ENCODE data around the gene AKAP8.
"Not testable (repeated sequence)": the region's sequence is repeated elsewhere in the genome, so short reads cannot be mapped to it uniquely, and the experiment has no call there.

The AKAP8 gene
- total RNA-seq, result 159 reads per million, percentile 90 among the genes with 10 or more reads in this experiment

GRCh38 chr19:15379083-15379998 is at the start of gene AKAP8:
Gene AKAP8, minus strand, starts transcription at chr19:15379787. Its CDS starts 56 bp downstream, at chr19:15379731.
- DNase-seq, result peak; percentile 95

- no peak for DNase-seq
Observed at GRCh38 chr19:15427991-15428471, 48.4 kb upstream of the AKAP8 start.

DNA sequence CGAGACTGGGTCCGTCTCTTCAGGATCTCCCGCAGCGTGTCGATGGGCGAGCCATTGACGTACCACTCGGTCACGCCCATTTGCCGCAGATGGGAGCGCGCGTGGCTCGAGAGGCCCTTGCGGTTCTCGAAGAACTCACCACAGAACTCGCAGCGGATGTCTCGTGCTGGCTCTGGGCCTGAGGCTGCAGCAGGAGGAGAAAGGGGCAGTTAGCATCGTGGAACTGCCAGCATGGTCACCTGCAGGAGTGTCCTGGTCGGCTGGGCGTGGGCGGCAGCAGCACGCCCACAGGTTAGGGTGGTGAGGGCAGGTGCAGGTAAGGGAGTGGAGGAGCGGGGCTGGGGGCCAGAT is 47.7 kb upstream of the AKAP8 start:
- no peak for DNase-seq

GRCh38 chr19:15426485-15427349 is 47.1 kb upstream of the AKAP8 start:
- DNase-seq, result no peak

DNA sequence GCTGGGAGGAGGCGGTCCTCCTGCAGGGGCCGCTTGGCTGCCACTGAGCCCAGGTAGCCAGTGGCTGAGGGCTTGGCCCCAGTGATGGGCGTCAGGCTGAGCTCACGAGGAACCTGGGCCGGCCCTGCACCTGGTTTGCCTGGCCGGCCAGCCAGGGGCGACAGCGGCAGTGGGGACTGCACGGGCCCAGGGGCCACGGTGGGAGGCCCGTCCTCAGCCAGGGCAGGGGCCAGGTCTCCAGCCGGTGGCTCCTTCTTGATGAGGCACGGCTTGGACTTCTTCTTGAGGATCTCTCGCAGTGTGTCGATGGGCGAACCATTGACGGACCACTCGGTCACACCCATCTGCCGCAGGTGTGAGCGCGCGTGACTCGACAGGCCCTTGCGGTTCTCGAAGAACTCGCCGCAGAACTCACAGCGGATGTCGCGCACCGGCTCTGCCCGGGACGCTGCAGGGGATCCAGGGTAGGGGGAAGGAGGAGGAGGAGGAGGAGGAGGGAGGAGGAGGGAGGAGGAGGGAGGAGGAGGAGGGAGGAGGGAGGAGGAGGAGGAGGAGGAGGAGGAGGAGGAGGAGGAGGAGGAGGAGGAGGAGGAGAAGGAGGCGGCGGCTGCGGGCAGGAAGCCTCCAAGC is 45.8 kb upstream of the AKAP8 start:
- DNase-seq, result no peak

DNA sequence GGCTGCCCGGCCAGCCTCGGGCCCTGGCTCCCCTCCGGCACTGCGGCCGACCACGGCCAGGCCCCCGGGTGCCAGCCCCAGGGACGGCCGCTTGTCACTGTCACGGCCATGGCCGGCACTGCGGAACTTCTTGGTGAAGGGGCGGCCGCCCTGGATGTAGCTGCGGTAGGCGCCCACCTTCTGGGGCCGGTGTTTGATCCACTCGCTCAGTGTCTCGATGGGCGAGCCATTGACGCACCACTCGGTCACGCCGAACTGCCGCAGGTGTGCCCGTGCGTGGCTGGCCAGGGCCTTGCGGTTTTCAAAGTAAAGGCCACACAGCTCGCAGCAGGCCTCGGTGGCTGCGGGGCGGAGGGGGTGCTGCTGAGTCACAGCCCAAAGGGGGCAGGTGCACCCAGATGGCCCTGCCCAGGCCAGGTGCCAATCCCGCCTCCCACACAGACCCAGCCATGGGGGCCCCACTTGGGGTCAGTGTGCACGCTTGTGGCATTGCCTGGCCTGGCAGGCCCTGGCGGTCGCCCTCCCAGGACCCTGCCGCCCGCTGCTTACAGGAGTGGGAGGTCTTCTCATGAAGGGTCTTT is 45.2 kb upstream of the AKAP8 start:
- no peak for DNase-seq

- DNase-seq, result no peak
Observed at GRCh38 chr19:15424121-15424520, 44.5 kb upstream of the AKAP8 start.

DNA sequence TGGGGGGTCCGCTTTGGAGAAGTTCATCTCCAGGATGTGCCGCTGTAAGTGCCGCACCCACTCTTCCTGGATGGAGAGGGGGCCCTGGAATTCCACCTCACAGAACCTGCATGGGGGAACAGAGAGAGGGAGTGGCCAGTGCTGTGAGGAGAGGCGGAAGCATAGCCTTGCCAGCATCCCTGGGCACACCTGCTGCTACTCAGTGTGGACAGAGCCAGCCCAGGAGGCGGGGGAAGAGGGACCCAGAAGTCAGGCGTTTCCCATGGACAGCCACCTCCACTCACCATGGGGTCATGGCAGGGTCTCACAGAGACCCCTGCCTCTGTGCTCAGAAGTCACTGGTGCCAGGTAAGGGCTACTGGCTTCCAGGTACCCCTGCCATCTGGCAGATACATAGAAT is 43.5 kb upstream of the AKAP8 start:
- DNase-seq, result no peak

GRCh38 chr19:15422296-15423075 is 42.9 kb upstream of the AKAP8 start:
- DNase-seq, result no peak

GRCh38 chr19:15421721-15422260 is 42.2 kb upstream of the AKAP8 start:
- DNase-seq, result no peak

- DNase-seq, result no peak
Observed at GRCh38 chr19:15421136-15421695, 41.6 kb upstream of the AKAP8 start.

DNA sequence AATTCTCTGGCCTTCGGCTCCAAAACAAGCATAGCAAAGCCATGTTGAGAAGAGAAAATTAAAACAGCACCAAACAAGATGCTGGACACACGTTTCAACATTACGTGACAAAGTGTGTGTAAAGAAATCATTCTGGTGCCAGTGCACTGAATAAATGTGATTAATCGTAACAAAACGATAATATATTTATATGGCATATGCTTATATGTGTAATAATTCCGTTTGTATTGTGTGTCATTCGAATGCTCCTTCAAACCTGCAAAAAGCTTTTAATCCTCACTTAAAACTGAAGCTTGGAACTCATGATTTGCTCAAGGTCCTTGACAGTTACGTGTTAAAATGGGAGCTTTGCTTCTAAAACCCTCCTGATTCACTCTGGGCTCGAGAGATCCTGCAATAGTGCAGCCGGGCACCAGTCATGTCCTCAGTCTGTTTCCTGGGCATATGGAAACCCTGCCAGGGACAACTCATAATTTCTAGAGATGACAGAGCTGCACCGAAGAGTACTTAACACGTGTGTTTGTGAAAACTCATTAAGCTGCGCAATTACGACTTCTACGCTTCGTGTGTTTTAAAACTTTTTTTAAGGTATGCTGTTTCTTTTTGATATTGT is 39.9 kb upstream of the AKAP8 start:
- DNase-seq, result no peak

DNA sequence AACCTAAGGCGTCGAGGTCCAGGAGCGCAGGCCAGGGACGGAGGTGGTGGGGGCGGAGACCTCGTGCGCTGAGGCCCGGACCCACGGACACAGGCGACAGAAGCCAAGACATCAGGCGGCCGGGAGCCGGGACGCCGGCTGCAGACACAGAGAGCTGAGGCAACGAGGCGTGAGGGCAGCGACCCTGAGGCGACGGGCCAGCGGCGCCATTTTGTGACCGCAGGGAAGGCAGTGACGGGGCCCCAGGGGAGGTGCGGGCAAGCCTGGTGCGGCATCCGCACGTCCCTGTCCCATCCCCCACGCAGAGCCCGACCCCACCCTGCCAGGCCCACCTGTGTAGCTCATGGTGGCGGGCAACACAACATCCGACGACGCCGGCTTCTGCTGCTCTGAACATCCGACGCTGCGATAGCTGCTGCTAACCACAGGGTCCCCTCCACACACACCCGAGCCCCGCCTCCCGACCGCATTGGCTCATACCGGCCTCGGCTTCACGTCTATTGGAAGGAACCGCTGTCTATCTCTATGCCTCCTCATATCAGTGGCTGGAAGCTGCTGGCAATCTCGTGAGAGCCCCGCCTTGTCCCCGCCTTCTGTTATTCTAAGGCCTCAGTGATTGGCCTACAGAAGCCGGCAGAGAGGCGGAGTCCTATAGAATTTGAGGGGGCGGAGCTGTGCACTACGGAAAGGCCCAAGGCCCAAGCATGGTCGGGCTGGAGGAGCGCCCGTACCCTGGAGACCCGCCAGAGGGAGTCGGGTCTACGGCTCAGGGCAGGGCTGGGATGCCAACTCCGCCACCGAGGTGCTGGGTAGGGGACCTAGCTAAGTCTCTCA is 39.2 kb upstream of the AKAP8 start, which contains the start of gene AKAP8L:
AKAP8L (minus strand) TSS at position 410 of the 834 bp plus-strand sequence; CDS start at position 345, 65 bp downstream.
- DNase-seq, result peak; percentile 98

DNA sequence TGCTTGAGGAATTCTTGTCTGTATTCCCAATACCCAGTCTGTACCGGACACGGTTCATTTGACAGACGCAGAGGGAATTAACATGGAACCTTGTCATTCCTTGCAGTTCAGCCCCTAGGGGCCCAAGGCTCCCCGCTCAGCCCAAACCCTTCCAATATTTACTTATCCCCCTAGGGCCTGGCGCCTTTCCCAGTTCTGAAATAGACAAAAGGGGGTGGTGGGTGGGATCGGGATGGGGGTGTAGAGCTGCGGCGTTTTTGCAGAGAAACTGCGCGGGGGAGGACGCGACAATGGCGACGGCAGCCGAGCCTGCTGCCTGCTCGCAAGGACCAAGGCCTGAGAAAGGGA is 38.6 kb upstream of the AKAP8 start:
- no peak for DNase-seq

DNA sequence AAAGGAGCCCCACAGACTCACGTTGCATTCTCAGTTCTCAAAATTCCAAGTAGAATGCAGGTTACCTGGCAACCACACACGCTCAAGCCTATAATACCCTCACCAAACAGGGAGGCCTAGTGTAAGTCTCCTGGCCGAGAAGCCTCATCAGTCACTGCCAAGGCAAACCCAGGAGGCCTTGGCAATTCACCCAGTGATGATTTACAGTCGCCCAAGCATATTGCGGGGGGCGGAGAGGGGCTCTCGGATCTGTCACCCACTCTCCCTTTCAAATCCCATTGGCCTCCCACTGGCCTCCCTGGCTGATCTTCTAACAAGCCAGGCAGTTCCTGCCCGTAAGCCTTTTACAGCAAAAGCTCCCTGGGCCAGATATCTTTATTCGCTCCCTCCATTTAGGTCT is 38.1 kb upstream of the AKAP8 start:
- DNase-seq, result no peak

DNA sequence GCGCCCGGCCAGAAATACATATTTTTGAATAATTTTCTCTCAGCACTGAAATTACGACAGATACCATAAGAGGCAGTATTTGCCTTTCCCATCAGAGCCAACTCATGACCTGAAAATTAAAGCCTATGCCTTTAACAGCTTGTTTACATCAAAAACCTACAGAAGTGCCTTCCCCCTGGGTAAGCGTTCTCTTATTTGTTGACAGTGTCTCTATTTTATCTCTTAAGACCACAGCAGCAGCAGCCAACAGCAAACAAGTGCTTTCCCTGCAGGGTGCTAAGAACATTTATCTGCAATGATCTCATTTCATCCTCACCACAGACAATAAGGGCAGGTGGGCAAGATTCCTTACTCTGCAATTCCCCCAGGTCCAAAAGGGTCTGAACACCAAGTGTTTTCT is 33.2 kb upstream of the AKAP8 start:
- DNase-seq, result no peak

- DNase-seq, result not testable (repeated sequence)
Observed at GRCh38 chr19:15411351-15411750, 31.8 kb upstream of the AKAP8 start.

GRCh38 chr19:15404780-15405211 is 25.2 kb upstream of the AKAP8 start:
- DNase-seq, result no peak

DNA sequence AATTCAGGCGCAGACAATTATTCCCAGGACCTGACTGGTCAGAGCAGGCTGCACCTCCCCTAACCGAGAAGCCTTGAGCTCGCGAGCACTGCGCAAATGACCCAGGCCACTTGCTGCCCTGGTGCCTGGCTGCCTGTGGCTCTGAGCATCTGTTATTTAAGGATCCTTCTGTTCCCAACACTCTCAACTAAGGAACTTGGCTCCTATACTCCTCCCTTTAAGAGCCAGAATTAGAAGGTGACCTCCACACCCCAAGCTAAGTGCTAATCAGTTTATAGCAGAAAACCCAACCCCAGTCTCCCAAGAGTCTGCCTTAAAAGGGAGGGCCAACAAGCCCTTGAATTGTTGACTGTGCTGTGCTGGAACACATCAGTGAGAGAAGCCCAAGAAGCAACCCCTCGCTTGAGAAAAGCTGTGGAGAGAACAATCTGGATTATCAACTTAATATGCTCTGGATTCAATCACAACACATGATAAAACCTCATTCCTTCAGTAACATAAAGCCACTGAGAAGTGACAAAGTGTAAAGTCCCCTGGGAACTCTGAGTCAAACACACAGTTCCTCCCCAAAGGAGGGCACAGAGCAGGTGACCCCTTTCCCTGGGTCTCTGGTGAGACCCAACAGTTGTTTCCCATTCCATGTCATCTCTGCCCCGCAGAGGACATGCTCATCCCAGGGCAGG is 24.7 kb upstream of the AKAP8 start:
- DNase-seq, result no peak

All from effector CD4-positive, alpha-beta T cell (primary cell).